GM12801 (cell line): ENCODE results near the gene DNTT.

Experiments
- CTCF ChIP-seq: IDR thresholded peaks from one replicate; pipeline ENCODE4 v1.5.1; 2011; ENCODE audit warnings: control low read depth; ENCODE audit not compliant: insufficient read length; ENCODE audit errors: extremely low read depth

The DNTT gene

GRCh38 chr10:96261930-96262329, 42.3 kb upstream of the DNTT start:
- TF ChIP-seq CTCF, result no peak

GRCh38 chr10:96263176-96263575, 41.1 kb upstream of the DNTT start:
- no peak for TF ChIP-seq CTCF

GRCh38 chr10:96263669-96264068, 40.6 kb upstream of the DNTT start:
- TF ChIP-seq CTCF, result no peak

- TF ChIP-seq CTCF, result no peak
Observed at GRCh38 chr10:96264938-96265337, 39.3 kb upstream of the DNTT start.

GRCh38 chr10:96266118-96266770, 38.0 kb upstream of the DNTT start:
- TF ChIP-seq CTCF, result no peak

GRCh38 chr10:96267234-96267705, 37.0 kb upstream of the DNTT start:
- no peak for TF ChIP-seq CTCF

GRCh38 chr10:96268341-96268909, 35.8 kb upstream of the DNTT start:
- no peak for TF ChIP-seq CTCF
